KMS-11 (cell line): Measurements from ENCODE around the gene DMAC2.
A peak's percentile ranks its signal among the peaks of the same experiment; 100 is the strongest.

Experiments
- H2AFZ ChIP-seq: fragments of 200-600 bp; sonication (generic); 2 replicates; pipeline ENCODE4 v1.6.1; 2016; ENCODE audit warnings: antibody characterized with exemption, mixed run types, low read depth
- H3K27ac ChIP-seq: fragments of 200-600 bp; sonication (generic); 2 replicates; pipeline ENCODE4 v1.6.1; 2016; ENCODE audit warnings: mild to moderate bottlenecking, mixed run types
- H3K27me3 ChIP-seq: fragments of 200-600 bp; sonication (generic); 2 replicates; pipeline ENCODE4 v1.6.1; 2017; ENCODE audit warnings: mild to moderate bottlenecking, low read depth, mixed run types, moderate library complexity; ENCODE audit not compliant: insufficient read depth
- H3K36me3 ChIP-seq: fragments of 200-600 bp; sonication (generic); 2 replicates; pipeline ENCODE4 v1.6.1; 2017; ENCODE audit warnings: mild to moderate bottlenecking, mixed run types; ENCODE audit not compliant: insufficient read depth
- H3K4me1 ChIP-seq: fragments of 200-600 bp; sonication (generic); 2 replicates; pipeline ENCODE4 v1.6.1; 2016; ENCODE audit warnings: mild to moderate bottlenecking, low read depth, mixed run types; ENCODE audit not compliant: poor library complexity, severe bottlenecking
- H3K4me2 ChIP-seq: fragments of 200-600 bp; sonication (generic); 2 replicates; pipeline ENCODE4 v1.7.0; 2016; ENCODE audit warnings: mild to moderate bottlenecking, mixed run types
- H3K4me3 ChIP-seq: fragments of 200-600 bp; sonication (generic); IDR thresholded peaks from 2 replicates; pipeline ENCODE4 v1.6.1; 2017; ENCODE audit warnings: low read depth, low read length, mixed read lengths; ENCODE audit not compliant: insufficient read depth
- H3K79me2 ChIP-seq: fragments of 200-600 bp; sonication (generic); 2 replicates; pipeline ENCODE4 v1.6.1; 2016; ENCODE audit warnings: low read depth, mixed run types; ENCODE audit not compliant: insufficient read depth
- H3K9ac ChIP-seq: fragments of 200-600 bp; sonication (generic); 2 replicates; pipeline ENCODE4 v1.6.1; 2016; ENCODE audit warnings: mild to moderate bottlenecking, mixed run types
- H4K20me1 ChIP-seq: fragments of 200-600 bp; sonication (generic); 2 replicates; pipeline ENCODE4 v1.6.1; 2016; ENCODE audit warnings: mild to moderate bottlenecking, mixed run types; ENCODE audit not compliant: insufficient read depth
- CTCF ChIP-seq: fragments of 200-600 bp; sonication (generic); conservative IDR thresholded peaks from 2 replicates; pipeline ENCODE4 v1.6.1; 2017; ENCODE audit warnings: low read depth, mild to moderate bottlenecking, antibody characterized with exemption, low read length, moderate library complexity, mixed read lengths

The DMAC2 gene

GRCh38 chr19:41408256-41408655, 31.5 kb downstream of the DMAC2 start:
- no peak for TF ChIP-seq CTCF
- Histone ChIP-seq H3K4me3 (no peak overlapping the region), H3K27me3 (no peaks in the 10 kb centered on the region), H3K4me1 (peaks cover 57% of the 10 kb centered on the region), H3K79me2 (no peaks in the 10 kb centered on the region; the same call in 1 of the 2 replicates), H3K4me2 (peak overlapping the region; percentile 88), H4K20me1 (no peaks in the 10 kb centered on the region), H2AFZ (no peak overlapping the region), H3K27ac (peak overlapping the region; percentile 90), H3K9ac (no peak overlapping the region; the same call in 1 of the 2 replicates), H3K36me3 (no peaks in the 10 kb centered on the region)

GRCh38 chr19:41407271-41407670, 32.4 kb downstream of the DMAC2 start:
- Histone ChIP-seq H3K79me2 (no peaks in the 10 kb centered on the region; the same call in 1 of the 2 replicates), H4K20me1 (no peaks in the 10 kb centered on the region), H3K27ac (peak overlapping the region; percentile 12; the same call in 1 of the 2 replicates), H3K4me3 (no peak overlapping the region), H3K27me3 (no peaks in the 10 kb centered on the region), H3K4me2 (no peak overlapping the region; the same call in 1 of the 2 replicates), H3K36me3 (no peaks in the 10 kb centered on the region), H2AFZ (no peak overlapping the region), H3K4me1 (peaks cover 55% of the 10 kb centered on the region), H3K9ac (no peak overlapping the region)
- no peak for TF ChIP-seq CTCF

GRCh38 chr19:41405776-41406175, 33.9 kb downstream of the DMAC2 start:
- no peak for TF ChIP-seq CTCF
- Histone ChIP-seq H3K27ac (no peak overlapping the region), H3K36me3 (no peaks in the 10 kb centered on the region), H3K4me2 (no peak overlapping the region), H3K4me3 (no peak overlapping the region), H3K9ac (no peak overlapping the region), H3K4me1 (peaks cover 43% of the 10 kb centered on the region), H4K20me1 (no peaks in the 10 kb centered on the region), H3K27me3 (no peaks in the 10 kb centered on the region), H3K79me2 (peaks cover 9% of the 10 kb centered on the region; the same call in 1 of the 2 replicates), H2AFZ (no peak overlapping the region)

- Histone ChIP-seq H3K27ac (no peak overlapping the region), H3K4me1 (peaks cover 31% of the 10 kb centered on the region), H3K9ac (no peak overlapping the region), H3K4me2 (no peak overlapping the region), H2AFZ (no peak overlapping the region), H3K79me2 (peaks cover 23% of the 10 kb centered on the region), H3K36me3 (no peaks in the 10 kb centered on the region), H4K20me1 (no peaks in the 10 kb centered on the region), H3K27me3 (no peaks in the 10 kb centered on the region), H3K4me3 (no peak overlapping the region)
- no peak for TF ChIP-seq CTCF
These were observed 36.3 kb downstream of the DMAC2 start for GRCh38 chr19:41403181-41403970.
